Measurements from ENCODE around the gene ASTN2. TPM values are rescaled to one million over a fixed set of nuclear protein-coding genes. Genes with fewer than 3 reads are reported as not detected.

The ASTN2 gene
- total RNA-seq, 1 experiment from 2014 or later, result 4.8 TPM

DNA sequence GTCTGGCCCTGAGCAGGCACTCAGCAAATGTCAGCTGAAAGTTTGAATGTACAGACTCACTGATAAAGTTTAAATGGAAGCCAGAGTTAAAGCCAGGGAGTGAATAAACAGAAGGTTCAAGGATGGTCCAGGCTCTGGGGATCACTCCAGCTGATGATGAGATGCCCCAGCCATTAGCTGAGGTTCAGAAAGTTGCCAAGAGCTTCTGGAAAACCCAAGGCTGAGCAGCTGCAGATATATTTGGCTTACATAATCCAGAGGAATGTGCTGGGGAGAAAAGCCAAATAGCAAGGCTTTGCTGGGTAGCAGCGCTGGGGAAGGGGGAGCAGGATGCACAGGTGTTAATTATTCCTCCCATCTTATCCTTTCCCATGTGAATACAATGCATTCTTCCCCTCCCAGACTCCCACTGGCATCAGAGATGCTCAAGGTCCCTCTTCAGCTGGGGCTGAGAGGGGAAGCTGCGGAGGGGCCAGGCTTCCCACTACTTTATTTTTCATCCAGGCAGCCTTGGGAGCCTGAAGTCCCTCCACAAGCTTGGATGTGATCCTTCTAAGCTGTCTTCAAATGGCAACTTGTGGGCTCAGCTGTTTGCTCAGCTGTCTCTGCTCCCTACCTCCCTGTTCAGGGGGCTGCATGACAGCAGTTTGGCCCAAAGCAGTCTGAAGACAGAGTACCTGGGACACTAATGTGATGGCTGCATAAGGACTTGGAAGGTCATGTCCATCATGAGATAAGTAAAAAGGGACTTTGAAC, 386.6 kb downstream of the ASTN2 start:
- Histone ChIP-seq H3K4me3 (replicated peaks in 1 of 2; ENCODE audit: low read depth in 1 of 2, low read length in 2 of 2) (no peak overlapping the region), H3K36me3 (ENCODE audit: control insufficient read depth in 1 of 2, insufficient read depth in 2 of 2, low read length in 2 of 2) (no peaks in the 10 kb centered on the region), H4K20me1 (ENCODE audit: insufficient read depth) (no peaks in the 10 kb centered on the region), H2AFZ (ENCODE audit: low read depth, low read length, poor library complexity, severe bottlenecking) (no peak overlapping the region), H3K4me1 (ENCODE audit: control insufficient read depth in 1 of 2, insufficient read depth in 2 of 2, low read length in 2 of 2) (no peaks in the 10 kb centered on the region), H3K79me2 (ENCODE audit: insufficient read depth, low read length) (no peaks in the 10 kb centered on the region), H3K9ac (ENCODE audit: low read length) (no peak overlapping the region), H3K27ac (ENCODE audit: low read depth, low read length) (no peak overlapping the region), H3K27me3 (ENCODE audit: insufficient read depth, low read length) (no peaks in the 10 kb centered on the region), H3K9me3 (ENCODE audit: control insufficient read depth in 1 of 2, insufficient read depth in 1 of 2, low read depth in 1 of 2, low read length in 2 of 2) (no peaks in the 10 kb centered on the region; a peak in 1 of 4 replicates), H3K9me2 (ENCODE audit: insufficient read depth) (no peaks in the 10 kb centered on the region), H3K4me2 (ENCODE audit: low read length) (no peak overlapping the region)
- no TSS peak for BruUV-seq (replicated peaks)
- CTCF ChIA-PET, result no interaction called here
- intact Hi-C loops (cut with micrococcal nuclease), result no loop called here
- POLR2A ChIA-PET, result no interaction called here
- ATAC-seq, result no peak
- RAD21 ChIA-PET (ENCODE audit: low non-redundant PET in 1 of 2, low total read pairs in 2 of 2, uncharacterized antibody in 2 of 2, unreplicated experiment in 2 of 2), result no interaction called here
- no peak for TF ChIP-seq CTCF (IDR thresholded peaks at IDR 0.05 in 2 of 3, conservative IDR thresholded peaks at IDR 0.05 in 1 of 3; ENCODE audit: borderline replicate concordance in 1 of 3, insufficient read depth in 1 of 3, low read depth in 2 of 3, low read length in 2 of 3)
- TF ChIP-seq ZFX (IDR thresholded peaks at IDR 0.05), result no peak
- TF ChIP-seq, protein P1, sequence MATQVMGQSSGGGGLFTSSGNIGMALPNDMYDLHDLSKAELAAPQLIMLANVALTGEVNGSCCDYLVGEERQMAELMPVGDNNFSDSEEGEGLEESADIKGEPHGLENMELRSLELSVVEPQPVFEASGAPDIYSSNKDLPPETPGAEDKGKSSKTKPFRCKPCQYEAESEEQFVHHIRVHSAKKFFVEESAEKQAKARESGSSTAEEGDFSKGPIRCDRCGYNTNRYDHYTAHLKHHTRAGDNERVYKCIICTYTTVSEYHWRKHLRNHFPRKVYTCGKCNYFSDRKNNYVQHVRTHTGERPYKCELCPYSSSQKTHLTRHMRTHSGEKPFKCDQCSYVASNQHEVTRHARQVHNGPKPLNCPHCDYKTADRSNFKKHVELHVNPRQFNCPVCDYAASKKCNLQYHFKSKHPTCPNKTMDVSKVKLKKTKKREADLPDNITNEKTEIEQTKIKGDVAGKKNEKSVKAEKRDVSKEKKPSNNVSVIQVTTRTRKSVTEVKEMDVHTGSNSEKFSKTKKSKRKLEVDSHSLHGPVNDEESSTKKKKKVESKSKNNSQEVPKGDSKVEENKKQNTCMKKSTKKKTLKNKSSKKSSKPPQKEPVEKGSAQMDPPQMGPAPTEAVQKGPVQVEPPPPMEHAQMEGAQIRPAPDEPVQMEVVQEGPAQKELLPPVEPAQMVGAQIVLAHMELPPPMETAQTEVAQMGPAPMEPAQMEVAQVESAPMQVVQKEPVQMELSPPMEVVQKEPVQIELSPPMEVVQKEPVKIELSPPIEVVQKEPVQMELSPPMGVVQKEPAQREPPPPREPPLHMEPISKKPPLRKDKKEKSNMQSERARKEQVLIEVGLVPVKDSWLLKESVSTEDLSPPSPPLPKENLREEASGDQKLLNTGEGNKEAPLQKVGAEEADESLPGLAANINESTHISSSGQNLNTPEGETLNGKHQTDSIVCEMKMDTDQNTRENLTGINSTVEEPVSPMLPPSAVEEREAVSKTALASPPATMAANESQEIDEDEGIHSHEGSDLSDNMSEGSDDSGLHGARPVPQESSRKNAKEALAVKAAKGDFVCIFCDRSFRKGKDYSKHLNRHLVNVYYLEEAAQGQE (IDR thresholded peaks at IDR 0.05; ENCODE audit: low read depth), result no peak
- no peak for TF ChIP-seq POLR2A (IDR thresholded peaks at IDR 0.05; ENCODE audit: borderline replicate concordance, extremely low read depth, insufficient read depth, insufficient read length)
- TF ChIP-seq YY1 (IDR thresholded peaks at IDR 0.05; ENCODE audit: extremely low read depth, insufficient replicate concordance, low read depth, low read length), result no peak
- no peak for TF ChIP-seq ELF1 (IDR thresholded peaks at IDR 0.05; ENCODE audit: borderline replicate concordance, low read depth)
- TF ChIP-seq ZNF274 (IDR thresholded peaks at IDR 0.05; ENCODE audit: low read depth, low read length), result no peak
- TF ChIP-seq SIN3A (IDR thresholded peaks at IDR 0.05; ENCODE audit: low read depth), result no peak
- no peak for TF ChIP-seq EZH2 (IDR thresholded peaks at IDR 0.05)
- DNase-seq (ENCODE audit: low read depth, low spot score), result no peak
